Breast epithelium (tissue), 3 donors: Measurements from ENCODE around the gene BTBD1.
"Not testable (repeated sequence)": the region's sequence is repeated elsewhere in the genome, so short reads cannot be mapped to it uniquely, and the experiment has no call there.

Source experiments
- CTCF ChIP-seq, 3 donors: fragments of 450-650 bp; IDR thresholded peaks; one replicate each; pipeline ENCODE4 v1.5.1; 2016 to 2017; ENCODE audit warnings: antibody characterized with exemption in 3 of 3, mild to moderate bottlenecking in 3 of 3, moderate library complexity in 3 of 3
- POLR2A ChIP-seq: fragments of 450-650 bp; IDR thresholded peaks from one replicate; pipeline ENCODE4 v1.6.1; 2016; ENCODE audit warnings: antibody characterized with exemption, mild to moderate bottlenecking, moderate library complexity
- POLR2AphosphoS5 ChIP-seq, 3 donors: sonication (generic); formaldehyde crosslinking; IDR thresholded peaks; one replicate each; pipeline ENCODE4 v1.6.1; 2017; ENCODE audit warnings: antibody characterized with exemption in 3 of 3

- not testable (repeated sequence) for TF ChIP-seq CTCF (IDR thresholded peaks at IDR 0.05); POLR2A; POLR2AphosphoS5 (IDR thresholded peaks at IDR 0.05)
Observed at GRCh38 chr15:83085864-83086552, 19.0 kb upstream of the BTBD1 start.
